H1 (cell line): ENCODE results near the gene NUB1.

Experiments used
- BCL11A ChIP-seq, 2 experiments: IDR thresholded peaks; one replicate each; pipeline ENCODE4 v1.6.1; 2011; ENCODE audit warnings: low read depth in 2 of 2, low read length in 2 of 2, mild to moderate bottlenecking in 2 of 2
- CHD2 ChIP-seq: IDR thresholded peaks from 2 replicates; pipeline ENCODE4 v1.6.1; 2012; ENCODE audit warnings: low read length, improper control_type of control experiment
- CREB1 ChIP-seq: IDR thresholded peaks from 2 replicates; pipeline ENCODE4 v1.6.1; 2012; ENCODE audit warnings: inconsistent platforms
- CTCF ChIP-seq, 3 experiments: IDR thresholded peaks; 1 replicate in 2 of 3; 2 replicates in 1 of 3; pipeline versions ENCODE4 v1.5.1 to v1.6.1; 2011; ENCODE audit warnings: low read length in 3 of 3, mild to moderate bottlenecking in 3 of 3, inconsistent platforms in 2 of 3, low read depth in 1 of 3, moderate library complexity in 1 of 3; ENCODE audit not compliant: insufficient read depth in 1 of 3; ENCODE audit errors: control extremely low read depth in 1 of 3
- EP300 ChIP-seq, 2 experiments: IDR thresholded peaks; 1 replicate in 1 of 2; 2 replicates in 1 of 2; pipeline ENCODE4 v1.6.1; 2011 to 2012; ENCODE audit warnings: low read depth in 2 of 2, low read length in 2 of 2, mild to moderate bottlenecking in 2 of 2, borderline replicate concordance in 1 of 2, inconsistent platforms in 1 of 2, moderate library complexity in 1 of 2
- EZH2 ChIP-seq: fragments of 200-600 bp; sonication (generic); IDR thresholded peaks from 2 replicates; pipeline ENCODE4 v1.7.1; 2012; ENCODE audit warnings: low read depth, mild to moderate bottlenecking, moderate library complexity, low read length, inconsistent platforms; ENCODE audit not compliant: severe bottlenecking
- FOSL1 ChIP-seq: IDR thresholded peaks from 2 replicates; pipeline ENCODE4 v1.6.1; 2011; ENCODE audit warnings: mild to moderate bottlenecking, low read depth, low read length, moderate library complexity; ENCODE audit not compliant: insufficient read depth
- HDAC2 ChIP-seq, 2 experiments: fragments of 300-600 bp in 1 of 2; sonication (generic) in 1 of 2; IDR thresholded peaks; 2 replicates each; pipeline ENCODE4 v1.6.1; 2011 to 2012; ENCODE audit warnings: low read depth in 2 of 2, low read length in 2 of 2, mild to moderate bottlenecking in 2 of 2, moderate library complexity in 2 of 2, borderline replicate concordance in 1 of 2, inconsistent platforms in 1 of 2
- MAX ChIP-seq: IDR thresholded peaks from 2 replicates; pipeline ENCODE4 v1.6.1; 2012; ENCODE audit warnings: inconsistent platforms
- POLR2AphosphoS5 ChIP-seq: IDR thresholded peaks from 2 replicates; pipeline ENCODE4 v1.6.1; 2011; ENCODE audit warnings: low read depth, low read length
- RBBP5 ChIP-seq: IDR thresholded peaks from 2 replicates; pipeline ENCODE4 v1.7.1; 2012; ENCODE audit warnings: low read depth, mild to moderate bottlenecking, inconsistent platforms, low read length, moderate library complexity, borderline replicate concordance
- SIN3A ChIP-seq, 2 experiments: IDR thresholded peaks in 1 of 2; conservative IDR thresholded peaks in 1 of 2; 2 replicates each; pipeline ENCODE4 v1.6.1; 2011 to 2012; ENCODE audit warnings: low read length in 2 of 2, improper control_type of control experiment in 1 of 2, low read depth in 1 of 2, mild to moderate bottlenecking in 1 of 2
- SUZ12 ChIP-seq: fragments of 200-600 bp; sonication (generic); IDR thresholded peaks from 2 replicates; pipeline ENCODE4 v1.6.1; 2012; ENCODE audit warnings: mild to moderate bottlenecking, inconsistent platforms, low read length, moderate library complexity, mixed read lengths

- no peak for TF ChIP-seq MAX
- TF ChIP-seq CHD2, result no peak
- TF ChIP-seq SIN3A (conservative IDR thresholded peaks at IDR 0.05 in 1 of 2, IDR thresholded peaks at IDR 0.05 in 1 of 2; ENCODE audit: low read depth in 1 of 2, low read length in 2 of 2), result no peak
- TF ChIP-seq POLR2AphosphoS5, result no peak
- TF ChIP-seq EZH2, result no peak
- no peak for TF ChIP-seq CREB1
- no peak for TF ChIP-seq CTCF (IDR thresholded peaks at IDR 0.05; ENCODE audit: control extremely low read depth in 1 of 3, insufficient read depth in 1 of 3, low read depth in 1 of 3, low read length in 3 of 3)
- TF ChIP-seq RBBP5, result no peak
- no peak for TF ChIP-seq BCL11A (IDR thresholded peaks at IDR 0.05; ENCODE audit: low read depth in 2 of 2, low read length in 2 of 2)
- no peak for TF ChIP-seq EP300 (IDR thresholded peaks at IDR 0.05; ENCODE audit: borderline replicate concordance in 1 of 2, low read depth in 2 of 2, low read length in 2 of 2)
- TF ChIP-seq SUZ12, result no peak
- no peak for TF ChIP-seq FOSL1
- TF ChIP-seq HDAC2 (IDR thresholded peaks at IDR 0.05; ENCODE audit: borderline replicate concordance in 1 of 2, low read depth in 2 of 2, low read length in 2 of 2), result no peak
Observed at GRCh38 chr7:151330661-151331060, 11.0 kb upstream of the NUB1 start.
